ENCODE measurements around the gene ATP5PF.

- TF ChIP-seq, protein P1, sequence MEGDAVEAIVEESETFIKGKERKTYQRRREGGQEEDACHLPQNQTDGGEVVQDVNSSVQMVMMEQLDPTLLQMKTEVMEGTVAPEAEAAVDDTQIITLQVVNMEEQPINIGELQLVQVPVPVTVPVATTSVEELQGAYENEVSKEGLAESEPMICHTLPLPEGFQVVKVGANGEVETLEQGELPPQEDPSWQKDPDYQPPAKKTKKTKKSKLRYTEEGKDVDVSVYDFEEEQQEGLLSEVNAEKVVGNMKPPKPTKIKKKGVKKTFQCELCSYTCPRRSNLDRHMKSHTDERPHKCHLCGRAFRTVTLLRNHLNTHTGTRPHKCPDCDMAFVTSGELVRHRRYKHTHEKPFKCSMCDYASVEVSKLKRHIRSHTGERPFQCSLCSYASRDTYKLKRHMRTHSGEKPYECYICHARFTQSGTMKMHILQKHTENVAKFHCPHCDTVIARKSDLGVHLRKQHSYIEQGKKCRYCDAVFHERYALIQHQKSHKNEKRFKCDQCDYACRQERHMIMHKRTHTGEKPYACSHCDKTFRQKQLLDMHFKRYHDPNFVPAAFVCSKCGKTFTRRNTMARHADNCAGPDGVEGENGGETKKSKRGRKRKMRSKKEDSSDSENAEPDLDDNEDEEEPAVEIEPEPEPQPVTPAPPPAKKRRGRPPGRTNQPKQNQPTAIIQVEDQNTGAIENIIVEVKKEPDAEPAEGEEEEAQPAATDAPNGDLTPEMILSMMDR (IDR thresholded peaks at IDR 0.05) = no peak
- TF ChIP-seq POLR2A (IDR thresholded peaks at IDR 0.05) = no peak
Measured at GRCh38 chr21:25688275-25689155, 46.2 kb downstream of the ATP5PF start.
